LNCaP clone FGC (cell line): ENCODE data around the gene DRGX.

Source experiments
- DNase-seq: peaks from one replicate; pipeline ENCODE4 v3.0.0-alpha.2; 2011; ENCODE audit warnings: low read depth
- H3K4me3 ChIP-seq: 2 replicates; pipeline ENCODE4 v1.5.1; 2011; ENCODE audit warnings: mild to moderate bottlenecking, low read depth, low read length, control low read depth
- CTCF ChIP-seq: IDR thresholded peaks from 2 replicates; pipeline ENCODE4 v1.5.1; 2012; ENCODE audit warnings: mild to moderate bottlenecking; ENCODE audit not compliant: control insufficient read depth, insufficient read depth; ENCODE audit errors: extremely low read depth

DRGX gene

GRCh38 chr10:49369216-49370162 is 26.4 kb downstream of the DRGX start:
- TF ChIP-seq CTCF = no peak
- H3K4me3 ChIP-seq = no peak overlapping the region
- no peak for DNase-seq

GRCh38 chr10:49368256-49368655 is 27.6 kb downstream of the DRGX start:
- no peak overlapping the region for H3K4me3 ChIP-seq
- no peak for TF ChIP-seq CTCF
- no peak for DNase-seq

DNA sequence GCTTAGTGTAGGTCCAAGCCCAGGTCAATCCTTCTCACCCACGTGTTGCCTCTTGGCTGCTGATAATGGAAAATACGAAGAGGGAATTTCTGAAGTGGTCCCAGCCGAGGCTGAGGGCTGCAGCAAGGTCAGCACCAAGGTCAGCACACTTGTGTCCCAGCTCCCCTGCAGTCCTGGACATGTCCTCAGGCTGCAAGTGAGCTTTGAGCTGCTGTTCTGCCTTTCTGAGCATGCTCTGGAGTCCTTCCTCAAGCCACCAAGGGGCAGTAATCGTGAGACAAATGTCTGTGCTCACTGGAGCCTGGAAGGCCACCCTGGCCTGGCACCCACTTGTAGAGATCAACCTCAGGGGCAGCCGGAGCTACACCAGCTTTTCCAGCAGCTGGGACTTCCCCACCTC is 28.3 kb downstream of the DRGX start:
- no peak for DNase-seq
- H3K4me3 ChIP-seq = no peak overlapping the region
- no peak for TF ChIP-seq CTCF

DNA sequence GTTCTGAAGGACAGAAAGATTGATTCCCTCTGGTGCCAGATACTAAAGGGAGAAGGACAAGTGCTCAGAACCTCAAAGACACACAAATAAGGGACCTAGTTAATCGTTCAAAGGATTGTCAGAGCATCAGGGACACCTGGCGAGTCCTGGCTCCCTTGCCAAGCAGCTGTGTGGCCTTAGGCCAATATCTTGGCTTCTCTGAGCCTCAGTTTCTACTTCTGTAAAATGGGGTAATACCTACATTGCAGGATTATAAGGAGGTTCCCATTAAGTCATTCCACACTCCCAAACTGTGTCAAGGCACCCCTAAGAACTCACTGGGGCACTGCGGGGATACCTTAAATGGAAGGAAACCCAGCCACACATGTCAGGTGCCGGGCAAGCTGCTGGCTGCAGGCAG is 29.4 kb downstream of the DRGX start:
- H3K4me3 ChIP-seq = no peak overlapping the region
- DNase-seq = no peak
- no peak for TF ChIP-seq CTCF

DNA sequence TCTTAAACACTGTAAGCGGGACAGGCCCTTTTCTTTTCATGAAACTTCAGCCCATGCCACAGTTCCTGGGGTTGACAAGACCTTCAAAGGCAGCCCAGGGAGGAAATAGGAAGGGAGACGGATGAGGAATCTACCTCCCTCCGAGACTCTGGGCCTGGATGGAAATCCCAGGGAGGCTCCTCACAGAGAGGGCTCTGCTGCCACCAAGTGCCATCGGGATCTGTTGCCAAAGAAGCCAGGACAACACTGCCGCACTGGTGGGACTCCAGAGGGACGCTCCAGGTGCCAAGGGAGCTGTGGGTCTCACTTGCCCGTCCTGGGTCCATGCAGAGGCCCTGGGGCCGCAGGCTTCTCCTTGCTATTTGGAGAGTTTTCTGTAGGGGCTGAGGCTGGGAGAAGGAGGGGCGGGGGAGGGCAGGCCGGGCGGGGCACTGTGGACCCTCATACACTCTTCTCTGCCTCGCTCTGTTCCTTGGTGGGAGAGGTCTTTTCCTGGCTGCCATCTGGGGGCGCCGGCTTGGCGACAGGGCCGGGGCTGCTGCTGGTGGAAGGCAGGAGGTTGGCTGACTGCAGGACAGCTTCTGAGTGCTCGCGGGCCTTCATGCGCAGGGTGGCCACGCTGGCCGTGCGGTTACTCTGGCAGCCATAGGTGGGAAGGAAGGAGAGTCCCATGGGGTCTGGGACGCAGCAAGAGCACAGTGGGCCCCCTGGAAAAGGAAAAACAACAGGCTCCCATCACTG is 30.0 kb downstream of the DRGX start:
- no peak overlapping the region for H3K4me3 ChIP-seq
- TF ChIP-seq CTCF = no peak
- DNase-seq = no peak

- DNase-seq = no peak
- TF ChIP-seq CTCF = no peak
- H3K4me3 ChIP-seq = no peak overlapping the region
Measured at GRCh38 chr10:49365275-49365674, 30.6 kb downstream of the DRGX start.
